Astrocyte of the hippocampus (primary cell): ENCODE results near the gene KIZ.
"Not testable (repeated sequence)": the region's sequence is repeated elsewhere in the genome, so short reads cannot be mapped to it uniquely, and the experiment has no call there.

Experiments used
- DNase-seq: peaks from one replicate; pipeline ENCODE4 v3.0.0; 2011; ENCODE audit warnings: low read depth, low spot score

The KIZ gene

GRCh38 chr20:21229163-21229562 lies 103.3 kb downstream of the KIZ start:
- no peak for DNase-seq

DNA sequence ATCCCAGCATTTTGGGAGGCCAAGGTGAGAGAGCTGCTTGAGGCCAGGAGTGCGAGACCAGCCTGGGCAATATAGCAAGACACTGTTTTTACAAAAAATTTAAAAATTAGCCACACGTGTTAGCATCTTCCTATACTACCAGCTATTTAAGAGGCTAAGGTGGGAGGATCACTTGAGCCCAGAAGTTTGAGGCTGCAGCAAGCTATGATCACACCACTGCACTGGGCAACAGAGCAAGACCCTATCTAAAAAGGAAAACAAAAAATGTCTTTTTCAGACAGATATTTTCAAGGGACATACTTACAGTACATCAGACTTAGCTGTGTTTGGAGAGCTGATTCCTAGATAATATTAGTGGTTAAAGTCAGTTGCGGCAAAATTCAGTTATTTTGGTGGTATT lies 104.3 kb downstream of the KIZ start:
- DNase-seq = no peak

- no peak for DNase-seq
Measured at GRCh38 chr20:21230686-21231085, 104.8 kb downstream of the KIZ start.

GRCh38 chr20:21232546-21233280 lies 106.8 kb downstream of the KIZ start:
- no peak for DNase-seq

GRCh38 chr20:21234324-21234723 lies 108.4 kb downstream of the KIZ start:
- DNase-seq = no peak

- DNase-seq = no peak
Measured at GRCh38 chr20:21234806-21235483, 109.1 kb downstream of the KIZ start.

DNA sequence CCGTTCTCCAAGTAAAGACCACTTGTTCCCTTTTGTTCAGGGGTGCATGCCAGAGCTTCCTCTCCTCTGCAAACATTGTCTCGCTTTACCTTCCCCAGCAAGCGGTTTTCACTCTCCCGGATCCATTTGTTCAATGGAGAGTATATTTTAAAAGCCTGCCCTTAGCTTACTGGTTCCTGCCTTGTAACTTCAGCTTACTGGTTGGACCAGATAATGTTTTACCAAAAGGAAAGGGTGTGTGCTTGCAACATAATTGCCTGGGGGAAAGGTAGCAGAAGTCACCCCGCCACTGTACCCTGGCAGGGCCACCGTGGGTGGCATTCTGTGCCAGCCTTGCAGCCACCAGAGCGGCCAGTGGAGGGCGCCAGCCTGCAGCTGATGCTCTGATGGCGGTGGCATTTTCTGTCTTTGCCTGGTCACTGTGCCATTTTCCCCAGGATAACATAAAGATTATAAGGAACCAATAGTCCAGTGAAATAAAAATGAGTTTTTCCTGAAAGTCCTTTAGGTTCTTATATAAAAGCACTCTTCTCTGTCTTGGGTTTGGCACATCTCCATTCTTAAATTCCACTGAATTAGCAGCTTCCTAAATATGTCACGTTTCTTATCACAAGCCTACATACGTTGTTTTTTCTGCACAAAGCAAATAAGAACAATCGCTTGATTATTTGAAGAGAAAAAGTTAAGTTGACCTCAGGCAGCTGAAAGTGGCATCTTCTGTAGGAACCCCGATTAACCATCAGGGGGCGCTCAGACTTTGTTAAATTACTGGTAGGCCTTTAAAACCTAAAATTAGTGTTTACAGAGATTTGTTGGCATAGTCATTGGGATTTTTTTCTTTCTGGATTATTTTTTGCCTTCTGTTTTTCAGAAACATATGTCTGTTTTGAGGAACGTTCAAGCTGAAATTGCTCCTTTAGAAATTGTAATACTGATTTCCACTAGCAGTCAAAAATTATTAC lies 109.9 kb downstream of the KIZ start:
- DNase-seq = peak; percentile 75

GRCh38 chr20:21237956-21238799 lies 112.3 kb downstream of the KIZ start:
- DNase-seq = no peak

DNA sequence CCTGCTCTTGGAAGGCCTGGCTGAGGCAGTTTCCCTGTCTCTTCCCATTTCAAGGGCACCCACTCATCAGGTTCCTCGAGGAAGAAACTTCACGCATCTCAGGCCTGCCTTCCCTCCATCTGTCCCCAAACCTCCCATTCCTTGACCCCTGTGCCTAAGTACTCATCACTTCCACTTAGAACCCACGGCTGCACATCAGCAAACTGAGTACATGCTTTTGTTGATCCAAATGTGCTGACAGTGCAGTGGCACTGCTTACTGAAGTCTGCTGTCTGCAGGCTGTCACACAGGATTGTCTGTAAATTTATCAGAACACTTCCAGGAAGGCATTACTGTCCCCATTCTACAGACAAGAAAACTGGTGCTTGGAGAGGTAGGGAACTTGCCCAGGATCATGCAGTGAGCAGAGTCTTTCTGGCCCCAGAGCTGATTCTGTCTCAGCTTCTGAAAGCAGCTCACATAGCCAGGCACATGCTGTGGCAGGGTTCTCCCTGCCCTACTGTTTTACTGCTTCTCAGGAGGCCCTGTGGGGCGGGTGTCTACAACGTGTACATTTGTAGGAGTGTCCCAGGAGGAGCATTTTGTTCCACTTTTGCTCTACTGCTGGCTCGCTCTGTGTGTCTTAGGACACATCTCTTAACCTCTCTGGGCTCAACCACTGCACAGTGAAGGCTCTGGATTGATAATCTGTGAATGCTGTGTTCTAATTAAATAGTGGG lies 113.1 kb downstream of the KIZ start:
- DNase-seq = no peak

GRCh38 chr20:21240394-21240793 lies 114.5 kb downstream of the KIZ start:
- DNase-seq = no peak

GRCh38 chr20:21241406-21241805 lies 115.5 kb downstream of the KIZ start:
- DNase-seq = no peak

- DNase-seq = no peak
Measured at GRCh38 chr20:21243811-21244210, 117.9 kb downstream of the KIZ start.

GRCh38 chr20:21244808-21245207 lies 118.9 kb downstream of the KIZ start:
- no peak for DNase-seq

GRCh38 chr20:21246161-21246560 lies 120.3 kb downstream of the KIZ start:
- no peak for DNase-seq

- DNase-seq = not testable (repeated sequence)
Measured at GRCh38 chr20:21247603-21248095, 121.8 kb downstream of the KIZ start.

GRCh38 chr20:21251278-21251677 lies 125.4 kb downstream of the KIZ start:
- DNase-seq = peak; percentile 34

DNA sequence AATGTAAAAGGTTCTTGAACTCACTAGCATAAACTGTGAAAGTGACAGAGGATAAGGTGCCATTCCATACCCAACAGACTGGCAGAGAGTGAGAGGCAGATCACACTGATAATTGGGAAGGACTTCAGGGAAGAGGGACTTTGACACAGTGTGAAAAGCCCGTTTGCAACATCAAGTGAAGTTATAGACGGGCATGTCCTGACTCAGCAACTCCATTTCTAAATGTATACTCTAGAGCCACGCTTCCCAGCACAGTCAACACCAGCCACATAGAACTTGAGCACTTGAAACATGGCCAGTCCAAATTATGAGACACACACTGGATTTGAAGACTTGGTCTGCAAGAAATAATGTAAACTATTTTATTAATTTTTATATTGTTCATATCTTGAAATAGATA lies 131.3 kb downstream of the KIZ start:
- DNase-seq = no peak

DNA sequence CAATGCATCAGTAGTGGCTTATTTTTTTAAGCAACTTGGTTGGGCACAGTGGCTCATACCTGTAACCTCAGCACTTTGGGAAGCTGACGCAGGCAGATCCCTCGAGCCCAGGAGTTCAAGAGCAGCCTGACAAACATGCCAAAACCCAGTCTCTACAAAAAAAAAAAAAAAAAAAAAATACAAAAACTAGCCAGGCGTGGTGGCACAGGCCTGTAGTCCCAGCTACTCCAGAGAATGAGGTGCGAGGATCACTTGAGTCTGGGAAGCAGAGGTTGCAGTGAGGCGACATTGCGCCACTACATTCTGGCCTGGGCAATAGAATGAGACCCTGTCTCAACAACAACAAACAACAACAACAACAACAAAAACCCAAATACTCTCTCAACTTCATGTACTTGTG lies 132.5 kb downstream of the KIZ start:
- no peak for DNase-seq

DNA sequence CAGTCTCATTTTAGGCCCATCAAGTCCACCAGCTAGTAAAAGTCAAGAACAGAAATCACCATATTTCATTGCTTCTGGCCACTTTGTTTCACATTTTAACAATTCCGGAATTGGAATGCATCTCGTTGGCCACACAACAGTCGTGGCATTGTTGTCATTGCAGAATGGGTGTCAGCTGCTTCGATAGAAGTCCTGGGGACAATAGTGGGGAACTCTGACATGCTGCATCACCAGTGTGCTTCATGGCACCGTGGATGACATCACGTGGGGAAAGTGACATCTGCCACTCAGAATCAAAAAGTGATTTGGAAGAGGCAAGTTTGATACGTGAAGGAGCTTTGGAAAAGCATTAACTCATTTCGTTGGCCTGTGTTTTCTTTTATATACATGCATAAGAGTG lies 133.5 kb downstream of the KIZ start:
- DNase-seq = no peak

DNA sequence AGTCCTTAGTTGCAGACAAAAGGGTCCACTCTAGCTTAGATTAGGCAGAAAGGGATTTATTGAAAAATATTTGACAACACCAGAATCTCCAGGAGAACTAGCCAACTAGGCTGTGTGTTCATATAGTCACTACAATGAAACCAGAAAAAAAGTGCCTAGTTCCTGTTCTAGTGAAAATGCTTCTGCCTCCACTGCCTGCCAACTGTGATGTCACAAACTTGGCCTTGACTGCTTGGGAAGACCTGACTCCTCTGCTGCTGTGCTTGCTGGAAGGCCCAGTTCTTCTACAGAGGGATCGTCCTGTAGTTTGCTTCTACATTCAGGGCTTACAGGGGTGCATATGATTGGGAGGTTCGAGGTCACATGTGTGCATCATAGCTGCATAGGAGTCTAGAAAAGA lies 136.9 kb downstream of the KIZ start:
- no peak for DNase-seq
